ENCODE data around the gene C13orf46. TPM values are rescaled to one million over a fixed set of nuclear protein-coding genes. Genes with fewer than 3 reads are reported as not detected.

Gene C13orf46
- total and polyA plus RNA-seq, 10 of the 15 experiments (the other 5 are each of a cell fraction or from before 2014, with no cell fraction given) = 0.01 to 0.18 (median 0.09) TPM; not detected in 6

- FAIRE-seq (no peak), DNase-seq (ENCODE audit: low read depth, low spot score) (no peak), ATAC-seq (no peak)
- Histone ChIP-seq H3K79me2 (ENCODE audit: control insufficient read depth, insufficient read depth, low read length) (no peaks in the 10 kb centered on the region), H3K4me3 (no peak overlapping the region), H3K4me2 (ENCODE audit: control insufficient read depth, insufficient read depth) (no peak overlapping the region), H2AFZ (ENCODE audit: control insufficient read depth, low read depth, low read length) (no peak overlapping the region), H3K9me3 (replicated peaks; ENCODE audit: control insufficient read depth, insufficient read depth, low read length) (no peaks in the 10 kb centered on the region), H3K4me1 (ENCODE audit: control insufficient read depth, insufficient read depth, low read length) (no peaks in the 10 kb centered on the region), H3K36me3 (ENCODE audit: control insufficient read depth in 2 of 2, insufficient read depth in 2 of 2, low read length in 1 of 2) (no peaks in the 10 kb centered on the region), H3K27ac (ENCODE audit: control insufficient read depth, insufficient read depth) (no peak overlapping the region), H3K9ac (ENCODE audit: control insufficient read depth, insufficient read depth, low read length) (no peak overlapping the region), H3K27me3 (replicated peaks in 1 of 2; ENCODE audit: control insufficient read depth in 2 of 2, insufficient read depth in 2 of 2, low read length in 1 of 2) (no peaks in the 10 kb centered on the region), H4K20me1 (ENCODE audit: control insufficient read depth, insufficient read depth) (no peaks in the 10 kb centered on the region)
- in situ Hi-C loops (cut with MboI) = no loop called here
- ChIA-PET RAD21 (ENCODE audit: unreplicated experiment) (no interaction called here), POLR2A (no interaction called here), SMC1A (ENCODE audit: uncharacterized antibody, unreplicated experiment) (no interaction called here), CTCF (no interaction called here)
- BruUV-seq (replicated peaks) = no TSS peak
- 89% methylated on average over 12 of the region's 12 CpGs for WGBS (ENCODE audit: insufficient coverage, insufficient replicate concordance, low lambda C conversion rate, missing lambda C conversion rate)
- no peak for TF ChIP-seq ZNF687 (IDR thresholded peaks at IDR 0.05)
- TF ChIP-seq RUNX3 (IDR thresholded peaks at IDR 0.05; ENCODE audit: low read length) = no peak
- TF ChIP-seq PAX8 (IDR thresholded peaks at IDR 0.05) = no peak
- TF ChIP-seq SMAD1 (IDR thresholded peaks at IDR 0.05; ENCODE audit: low read depth, partially characterized antibody) = no peak
- no peak for TF ChIP-seq ZZZ3 (IDR thresholded peaks at IDR 0.05; ENCODE audit: control insufficient read depth, insufficient read length, low read depth)
- no peak for TF ChIP-seq CBX3 (IDR thresholded peaks at IDR 0.05; ENCODE audit: borderline replicate concordance, low read depth)
- TF ChIP-seq ZBTB40 (IDR thresholded peaks at IDR 0.05; ENCODE audit: borderline replicate concordance) = no peak
- no peak for TF ChIP-seq RELA (IDR thresholded peaks at IDR 0.05; ENCODE audit: borderline replicate concordance, partially characterized antibody)
- no peak for TF ChIP-seq RELB (IDR thresholded peaks at IDR 0.05; ENCODE audit: low read depth)
- TF ChIP-seq ASH2L (IDR thresholded peaks at IDR 0.05; ENCODE audit: borderline replicate concordance, low read depth) = no peak
- TF ChIP-seq YY1 (IDR thresholded peaks at IDR 0.05; ENCODE audit: low read depth, low read length) = no peak
- no peak for TF ChIP-seq FOXM1 (IDR thresholded peaks at IDR 0.05; ENCODE audit: low read depth, low read length)
- no peak for TF ChIP-seq IRF4 (IDR thresholded peaks at IDR 0.05; ENCODE audit: low read depth, low read length)
- no peak for TF ChIP-seq MTA3 (IDR thresholded peaks at IDR 0.05; ENCODE audit: borderline replicate concordance, low read length)
- intact Hi-C loops (cut with micrococcal nuclease; ENCODE audit: unreplicated experiment) = no loop called here
Measured at GRCh38 chr13:113980489-113981064, 6.7 kb upstream of the C13orf46 start.
